Smooth muscle cell (in vitro differentiated cells): ENCODE results near the gene FGF12. TPM values are rescaled to one million over a fixed set of nuclear protein-coding genes. Genes with fewer than 3 reads are reported as not detected.

Experiments used
- DNase-seq: peaks from one replicate; lab custom pipeline; 2025; ENCODE audit not compliant: unreplicated experiment; lab: John Stamatoyannopoulos, UW
- H2AFZ ChIP-seq: fragments of 200-600 bp; sonication (generic); 2 replicates; pipeline ENCODE4 v1.6.0; 2016; ENCODE audit warnings: antibody characterized with exemption, low read depth, mild to moderate bottlenecking
- H3F3A ChIP-seq: fragments of 200-600 bp; sonication (generic); 2 replicates; pipeline ENCODE4 v1.6.0; 2017; ENCODE audit warnings: antibody characterized with exemption, low read depth
- H3K27ac ChIP-seq: fragments of 200-600 bp; sonication (generic); 2 replicates; pipeline ENCODE4 v1.5.1; 2016; ENCODE audit warnings: low read depth, mild to moderate bottlenecking
- H3K27me3 ChIP-seq: fragments of 200-600 bp; sonication (generic); 2 replicates; pipeline ENCODE4 v1.6.1; 2016; ENCODE audit warnings: low read depth, mild to moderate bottlenecking
- H3K36me3 ChIP-seq: fragments of 200-600 bp; sonication (generic); 2 replicates; pipeline ENCODE4 v1.5.1; 2016; ENCODE audit warnings: low read depth
- H3K4me1 ChIP-seq: fragments of 200-600 bp; sonication (generic); 2 replicates; pipeline ENCODE4 v1.5.1; 2016; ENCODE audit warnings: low read depth
- H3K4me2 ChIP-seq: fragments of 200-600 bp; sonication (generic); 2 replicates; pipeline ENCODE4 v1.6.0; 2016; ENCODE audit warnings: mild to moderate bottlenecking
- H3K4me3 ChIP-seq: fragments of 200-600 bp; sonication (generic); 2 replicates; pipeline ENCODE4 v1.5.1; 2016; ENCODE audit warnings: mild to moderate bottlenecking
- H3K79me2 ChIP-seq: fragments of 200-600 bp; sonication (generic); 2 replicates; pipeline ENCODE4 v1.6.0; 2016; ENCODE audit warnings: low read depth, mild to moderate bottlenecking
- H3K9ac ChIP-seq: fragments of 200-600 bp; sonication (generic); 2 replicates; pipeline ENCODE4 v1.6.0; 2016; ENCODE audit warnings: low read depth
- H3K9me3 ChIP-seq: fragments of 200-600 bp; sonication (generic); replicated peaks from 2 replicates; pipeline ENCODE4 v1.5.1; 2016; ENCODE audit warnings: low read depth
- H4K20me1 ChIP-seq: fragments of 200-600 bp; sonication (generic); 2 replicates; pipeline ENCODE4 v1.6.0; 2016; ENCODE audit warnings: low read depth
- WGBS: methylation state at CpG from one replicate; pipeline ENCODE4 v1.1.7; 2016; ENCODE audit warnings: low lambda C conversion rate; 5-methylcytosine and 5-hydroxymethylcytosine counted together
- polyA plus RNA-seq: library from polyadenylated mRNA; unstranded; fragments of >200 nt; fragmentation: Nextera tagmentation; extraction: Ambion mirVana; gene quantifications from 2 replicates; pipeline ENCODE4 v1.2.1, GENCODE V29; 2016
- total RNA-seq: library from RNA; depleted of rRNA; stranded (reverse); fragments of >200 nt; gene quantifications from 2 replicates; pipeline ENCODE4 v1.2.3, GENCODE V29; 2014
- TF ChIP-seq, protein P1 (sequence below): fragments of 200-600 bp; sonication (generic); IDR thresholded peaks from 2 replicates; pipeline ENCODE4 v1.5.1; 2017; ENCODE audit warnings: borderline replicate concordance, mild to moderate bottlenecking, antibody characterized with exemption; ENCODE audit not compliant: insufficient read depth, poor library complexity, severe bottlenecking

The FGF12 gene
- total and polyA plus RNA-seq, 2 experiments from 2014 or later = 0.47 to 1.0 TPM

DNA sequence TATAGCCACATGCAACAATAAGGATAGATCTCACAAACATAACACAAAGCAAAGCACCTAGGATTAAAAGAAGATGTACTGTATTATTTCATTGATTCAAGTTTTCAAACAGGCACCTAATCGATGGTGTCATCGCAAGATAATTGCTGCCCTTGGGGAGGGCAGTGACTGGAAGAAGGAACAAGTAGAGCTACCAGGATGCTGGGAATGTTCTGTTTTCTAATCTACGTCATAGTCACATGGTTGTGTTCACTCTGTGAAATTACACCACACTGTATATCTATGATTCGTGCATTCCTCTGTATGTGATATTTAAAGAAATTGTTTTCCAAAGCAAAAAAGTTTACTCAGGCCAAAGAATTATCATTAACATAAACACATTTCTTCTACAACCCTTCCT is 236.6 kb downstream of the FGF12 start:
- Histone ChIP-seq H2AFZ (no peak overlapping the region), H3K79me2 (no peaks in the 10 kb centered on the region), H3K27ac (no peak overlapping the region), H4K20me1 (no peaks in the 10 kb centered on the region), H3K36me3 (no peaks in the 10 kb centered on the region), H3K4me1 (no peaks in the 10 kb centered on the region), H3K9ac (no peak overlapping the region), H3F3A (no peaks in the 10 kb centered on the region), H3K4me3 (no peak overlapping the region), H3K9me3 (no peaks in the 10 kb centered on the region), H3K27me3 (no peaks in the 10 kb centered on the region), H3K4me2 (no peak overlapping the region)
- TF ChIP-seq, protein P1, sequence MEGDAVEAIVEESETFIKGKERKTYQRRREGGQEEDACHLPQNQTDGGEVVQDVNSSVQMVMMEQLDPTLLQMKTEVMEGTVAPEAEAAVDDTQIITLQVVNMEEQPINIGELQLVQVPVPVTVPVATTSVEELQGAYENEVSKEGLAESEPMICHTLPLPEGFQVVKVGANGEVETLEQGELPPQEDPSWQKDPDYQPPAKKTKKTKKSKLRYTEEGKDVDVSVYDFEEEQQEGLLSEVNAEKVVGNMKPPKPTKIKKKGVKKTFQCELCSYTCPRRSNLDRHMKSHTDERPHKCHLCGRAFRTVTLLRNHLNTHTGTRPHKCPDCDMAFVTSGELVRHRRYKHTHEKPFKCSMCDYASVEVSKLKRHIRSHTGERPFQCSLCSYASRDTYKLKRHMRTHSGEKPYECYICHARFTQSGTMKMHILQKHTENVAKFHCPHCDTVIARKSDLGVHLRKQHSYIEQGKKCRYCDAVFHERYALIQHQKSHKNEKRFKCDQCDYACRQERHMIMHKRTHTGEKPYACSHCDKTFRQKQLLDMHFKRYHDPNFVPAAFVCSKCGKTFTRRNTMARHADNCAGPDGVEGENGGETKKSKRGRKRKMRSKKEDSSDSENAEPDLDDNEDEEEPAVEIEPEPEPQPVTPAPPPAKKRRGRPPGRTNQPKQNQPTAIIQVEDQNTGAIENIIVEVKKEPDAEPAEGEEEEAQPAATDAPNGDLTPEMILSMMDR = no peak
- 84% methylated on average over 4 of the region's 4 CpGs for WGBS
- no peak for DNase-seq

DNA sequence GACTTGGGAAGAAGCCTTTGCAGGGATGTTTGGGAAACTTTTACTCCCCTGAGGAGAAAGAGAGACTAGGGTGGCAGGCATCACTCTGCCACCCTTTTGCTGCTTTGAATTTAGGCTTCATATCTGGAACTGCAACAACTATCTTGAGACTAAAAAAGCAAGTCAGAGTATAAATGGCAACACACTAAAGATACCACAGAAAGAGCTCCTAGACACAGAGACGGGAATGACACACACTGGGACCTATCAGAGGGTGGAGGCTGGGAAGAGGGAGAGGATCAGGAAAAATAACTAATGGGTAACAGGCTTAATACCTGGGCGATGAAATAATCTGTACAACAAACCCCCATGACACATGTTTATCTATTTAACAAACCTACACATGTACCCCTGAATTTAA is 237.8 kb downstream of the FGF12 start:
- 81% methylated on average over 2 of the region's 2 CpGs for WGBS
- no peak for DNase-seq
- H3K9ac ChIP-seq = no peak overlapping the region
- H3K27me3 ChIP-seq = no peaks in the 10 kb centered on the region
- no peak overlapping the region for H3K4me3 ChIP-seq
- no peak overlapping the region for H2AFZ ChIP-seq
- H3K36me3 ChIP-seq = no peaks in the 10 kb centered on the region
- H3K27ac ChIP-seq = no peak overlapping the region
- H3K79me2 ChIP-seq = no peaks in the 10 kb centered on the region
- no peaks in the 10 kb centered on the region for H4K20me1 ChIP-seq
- H3K9me3 ChIP-seq = no peaks in the 10 kb centered on the region
- no peaks in the 10 kb centered on the region for H3K4me1 ChIP-seq
- no peak overlapping the region for H3K4me2 ChIP-seq
- TF ChIP-seq, protein P1 = no peak
- no peaks in the 10 kb centered on the region for H3F3A ChIP-seq

DNA sequence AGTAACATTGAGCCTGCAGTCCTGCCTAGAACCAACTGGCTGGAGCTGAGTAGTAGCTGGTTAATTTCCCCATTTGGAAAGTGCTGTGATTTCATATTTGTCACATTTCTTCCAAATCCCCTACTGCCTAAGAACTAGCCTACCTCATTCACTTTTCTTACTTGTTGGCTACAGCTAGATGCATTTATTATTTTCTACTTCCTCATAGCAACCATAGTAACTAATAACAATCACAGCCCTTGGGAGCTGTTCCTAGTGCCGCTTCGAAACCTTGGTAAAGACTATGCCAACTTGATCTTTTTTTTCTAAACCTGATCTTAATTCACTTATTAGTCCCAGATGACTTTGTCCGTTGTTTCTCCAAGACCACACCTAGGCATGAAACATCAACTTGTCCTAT is 240.3 kb downstream of the FGF12 start:
- Histone ChIP-seq H3K4me2 (no peak overlapping the region), H3K36me3 (no peaks in the 10 kb centered on the region), H2AFZ (no peak overlapping the region), H4K20me1 (no peaks in the 10 kb centered on the region), H3F3A (no peaks in the 10 kb centered on the region), H3K4me1 (no peaks in the 10 kb centered on the region), H3K4me3 (no peak overlapping the region), H3K9me3 (no peaks in the 10 kb centered on the region), H3K27ac (no peak overlapping the region), H3K27me3 (no peaks in the 10 kb centered on the region), H3K79me2 (no peaks in the 10 kb centered on the region), H3K9ac (no peak overlapping the region)
- TF ChIP-seq, protein P1 = no peak
- 96% methylated on average over 3 of the region's 3 CpGs for WGBS
- DNase-seq = no peak

DNA sequence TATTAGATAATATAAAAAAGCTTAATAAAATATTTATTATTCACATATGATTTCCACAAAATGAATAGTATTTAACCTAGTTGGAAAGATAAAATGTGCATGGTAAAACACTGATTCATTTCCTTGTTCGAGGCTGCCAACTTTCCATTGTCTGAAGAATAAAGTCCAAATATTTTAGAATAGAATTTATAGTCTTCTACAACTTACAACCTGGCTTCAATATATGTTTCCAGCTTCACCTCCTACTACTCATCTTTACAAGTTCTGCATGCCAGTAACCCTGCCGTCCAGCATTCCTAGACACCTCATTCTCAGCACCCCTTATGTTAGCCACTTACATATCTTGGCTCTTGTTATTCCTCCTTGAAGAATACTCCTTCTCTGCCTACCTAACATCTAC is 244.5 kb downstream of the FGF12 start:
- Histone ChIP-seq H2AFZ (no peak overlapping the region), H3K79me2 (no peaks in the 10 kb centered on the region), H3K9ac (no peak overlapping the region), H3K4me1 (no peaks in the 10 kb centered on the region), H3K9me3 (no peaks in the 10 kb centered on the region), H3F3A (no peaks in the 10 kb centered on the region), H3K4me2 (no peak overlapping the region), H4K20me1 (no peaks in the 10 kb centered on the region), H3K27me3 (no peaks in the 10 kb centered on the region), H3K27ac (no peak overlapping the region), H3K36me3 (no peaks in the 10 kb centered on the region), H3K4me3 (no peak overlapping the region)
- TF ChIP-seq, protein P1 = no peak
- 81% methylated on average over 2 of the region's 2 CpGs for WGBS
- no peak for DNase-seq
